GM23338 (cell line): Measurements from ENCODE around the gene SHCBP1L. TPM values are rescaled to one million over a fixed set of nuclear protein-coding genes. Genes with fewer than 3 reads are reported as not detected.

Experiments used
- ATAC-seq: fragments of 200-7000 bp; cut with Tn5 transposase; 3 replicates; pipeline ENCODE4 v1.9.1; 2020
- DNase-seq: peaks from one replicate; pipeline ENCODE4 v3.0.0-alpha.2; 2015; ENCODE audit warnings: low spot score
- H2AFZ ChIP-seq: fragments of 200-600 bp; sonication (generic); 2 replicates; pipeline ENCODE4 v1.8.0; 2016; ENCODE audit warnings: antibody characterized with exemption, mild to moderate bottlenecking, moderate library complexity
- H3F3A ChIP-seq: fragments of 200-600 bp; sonication (generic); replicated peaks from 2 replicates; pipeline ENCODE4 v1.8.0; 2017; ENCODE audit warnings: antibody characterized with exemption, mixed run types, low read depth
- H3K27ac ChIP-seq: fragments of 200-600 bp; sonication (generic); 2 replicates; pipeline ENCODE4 v1.6.1; 2016; ENCODE audit warnings: low read depth
- H3K27me3 ChIP-seq: fragments of 200-600 bp; sonication (generic); 2 replicates; pipeline ENCODE4 v1.8.0; 2016; ENCODE audit warnings: mild to moderate bottlenecking, mixed run types, moderate library complexity; ENCODE audit not compliant: insufficient read depth
- H3K36me3 ChIP-seq: fragments of 200-600 bp; sonication (generic); 2 replicates; pipeline ENCODE4 v1.8.0; 2016; ENCODE audit warnings: mild to moderate bottlenecking; ENCODE audit not compliant: insufficient read depth
- H3K4me1 ChIP-seq: fragments of 200-600 bp; sonication (generic); 2 replicates; pipeline ENCODE4 v1.8.0; 2016; ENCODE audit warnings: mild to moderate bottlenecking, moderate library complexity; ENCODE audit not compliant: insufficient read depth
- H3K4me2 ChIP-seq: fragments of 200-600 bp; sonication (generic); 2 replicates; pipeline ENCODE4 v1.7.1; 2017; ENCODE audit warnings: mixed run types
- H3K4me3 ChIP-seq: fragments of 200-600 bp; sonication (generic); 2 replicates; pipeline ENCODE4 v1.6.1; 2016; ENCODE audit warnings: mixed run types
- H3K79me2 ChIP-seq: fragments of 200-600 bp; sonication (generic); replicated peaks from 2 replicates; pipeline ENCODE4 v1.8.0; 2017; ENCODE audit warnings: mild to moderate bottlenecking; ENCODE audit not compliant: insufficient read depth
- H3K9me2 ChIP-seq: fragments of 200-600 bp; sonication (generic); 2 replicates; pipeline ENCODE4 v1.8.0; 2017; ENCODE audit not compliant: insufficient read depth
- H4K20me1 ChIP-seq: fragments of 200-600 bp; sonication (generic); replicated peaks from 2 replicates; pipeline ENCODE4 v1.8.0; 2017; ENCODE audit warnings: mild to moderate bottlenecking; ENCODE audit not compliant: insufficient read depth
- H3K27ac Mint-ChIP-seq: 2 replicates; pipeline ENCODE4 v1.8.0; 2020; ENCODE audit warnings: inconsistent platforms, mild to moderate bottlenecking, moderate library complexity, mixed read lengths
- H3K27me3 Mint-ChIP-seq: 3 replicates; pipeline ENCODE4 v1.8.0; 2022; ENCODE audit warnings: low read depth, mild to moderate bottlenecking, moderate library complexity, mixed read lengths, inconsistent platforms; ENCODE audit not compliant: insufficient read depth, poor library complexity
- H3K36me3 Mint-ChIP-seq: 3 replicates; pipeline ENCODE4 v1.8.0; 2021; ENCODE audit warnings: low read depth, mild to moderate bottlenecking, inconsistent platforms, moderate library complexity, mixed read lengths
- H3K4me1 Mint-ChIP-seq: 3 replicates; pipeline ENCODE4 v1.8.0; 2020; ENCODE audit warnings: mild to moderate bottlenecking, inconsistent platforms, mixed read lengths
- H3K4me3 Mint-ChIP-seq: 3 replicates; pipeline ENCODE4 v1.8.0; 2021; ENCODE audit warnings: moderate library complexity, mild to moderate bottlenecking, inconsistent platforms, mixed read lengths
- H3K9me3 Mint-ChIP-seq: 3 replicates; pipeline ENCODE4 v1.8.0; 2020; ENCODE audit warnings: moderate library complexity, mild to moderate bottlenecking, inconsistent platforms, mixed read lengths
- CREB1 ChIP-seq: fragments of 250-450 bp; sonication (Bioruptor Pico); IDR thresholded peaks from 2 replicates; pipeline ENCODE4 v1.5.0; 2020; ENCODE audit warnings: low read depth, mild to moderate bottlenecking, moderate library complexity
- ETS1 ChIP-seq: IDR thresholded peaks from 2 replicates; pipeline ENCODE4 v1.6.1; 2016; ENCODE audit warnings: antibody characterized with exemption
- EZH2 ChIP-seq: fragments of 200-600 bp; sonication (generic); IDR thresholded peaks from one replicate; pipeline ENCODE4 v1.8.0; 2017; ENCODE audit warnings: antibody characterized with exemption, mild to moderate bottlenecking, low read depth; ENCODE audit not compliant: unreplicated experiment
- EZH2phosphoT487 ChIP-seq: fragments of 200-600 bp; sonication (generic); IDR thresholded peaks from one replicate; pipeline ENCODE4 v1.8.1; 2018; ENCODE audit warnings: antibody characterized with exemption; ENCODE audit not compliant: unreplicated experiment
- JUNB ChIP-seq: IDR thresholded peaks from one replicate; pipeline ENCODE4 v1.6.1; 2016; ENCODE audit warnings: antibody characterized with exemption; ENCODE audit not compliant: unreplicated experiment
- NANOG ChIP-seq: IDR thresholded peaks from 2 replicates; pipeline ENCODE4 v1.6.1; 2016; ENCODE audit warnings: antibody characterized with exemption, borderline replicate concordance
- POLR2AphosphoS5 ChIP-seq: IDR thresholded peaks from 2 replicates; pipeline ENCODE4 v1.6.1; 2016; ENCODE audit warnings: antibody characterized with exemption, low read depth
- STAT1 ChIP-seq: IDR thresholded peaks from one replicate; pipeline ENCODE4 v1.6.1; 2016; ENCODE audit warnings: antibody characterized with exemption; ENCODE audit not compliant: unreplicated experiment
- ZNF114 ChIP-seq: fragments of 250-450 bp; sonication (Bioruptor Pico); IDR thresholded peaks from 2 replicates; pipeline ENCODE4 v1.5.0; 2020; ENCODE audit warnings: mild to moderate bottlenecking, moderate library complexity
- ZNF331 ChIP-seq: fragments of 250-450 bp; sonication (Bioruptor Pico); IDR thresholded peaks from 2 replicates; pipeline ENCODE4 v1.5.0; 2020; ENCODE audit warnings: low read depth, mild to moderate bottlenecking, moderate library complexity
- ZNF462 ChIP-seq: fragments of 250-450 bp; sonication (Bioruptor Pico); IDR thresholded peaks from 2 replicates; pipeline ENCODE4 v1.5.0; 2020; ENCODE audit warnings: mild to moderate bottlenecking, moderate library complexity
- polyA plus RNA-seq: library from polyadenylated mRNA; unstranded; fragments of >200 nt; fragmentation: Nextera tagmentation; extraction: Ambion mirVana; gene quantifications from 2 replicates; pipeline ENCODE4 v1.2.1, GENCODE V29; 2016
- total RNA-seq: library from RNA; depleted of rRNA; stranded (reverse); fragments of >200 nt; shearing (Covaris generic); gene quantifications from 2 replicates; pipeline ENCODE4 v1.2.3, GENCODE V29; 2014
- TF ChIP-seq, protein P1 (sequence below), 2 experiments: fragments of 200-600 bp in 1 of 2; sonication (generic) in 1 of 2; conservative IDR thresholded peaks; 2 replicates each; pipeline versions ENCODE4 v1.5.1 to v1.6.1; 2016 to 2017; ENCODE audit warnings: antibody characterized with exemption in 2 of 2, low read depth in 2 of 2, mild to moderate bottlenecking in 2 of 2, moderate library complexity in 1 of 2
- TF ChIP-seq, protein P2 (sequence below): IDR thresholded peaks from one replicate; pipeline ENCODE4 v1.6.1; 2018; ENCODE audit warnings: antibody characterized with exemption; ENCODE audit not compliant: unreplicated experiment

Gene SHCBP1L
- total and polyA plus RNA-seq, 2 experiments from 2014 or later = not detected

DNA sequence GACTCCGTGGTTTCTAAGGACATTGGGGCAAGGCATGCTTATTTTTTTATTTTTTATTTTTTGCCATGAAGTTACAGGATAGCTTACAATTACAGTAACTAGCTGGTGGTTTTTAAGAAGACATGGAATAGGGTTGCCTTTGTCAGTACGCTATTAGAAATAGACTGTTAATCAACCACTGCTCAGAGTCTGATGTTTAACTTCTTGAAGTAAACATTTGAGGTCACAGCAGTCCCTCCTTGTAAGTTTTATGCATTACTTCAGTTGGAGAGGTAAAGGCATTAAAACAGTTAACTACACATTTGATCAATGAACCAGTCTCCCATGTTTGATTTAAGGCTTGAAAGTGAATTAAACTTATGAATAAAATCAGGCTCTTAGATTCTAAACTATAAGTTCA is 19.3 kb upstream of the SHCBP1L start:
- no peak overlapping the region for H3K4me3 ChIP-seq
- no peak overlapping the region for H3K4me2 ChIP-seq
- H3K27me3 ChIP-seq = no peaks in the 10 kb centered on the region
- H3K27me3 Mint-ChIP-seq = peaks cover 2% of the 10 kb centered on the region
- H3K79me2 ChIP-seq = no peaks in the 10 kb centered on the region
- H3K4me1 ChIP-seq = no peaks in the 10 kb centered on the region
- H3K27ac ChIP-seq = no peak overlapping the region
- H3K9me3 Mint-ChIP-seq = no peaks in the 10 kb centered on the region
- ATAC-seq = no peak
- H3K36me3 Mint-ChIP-seq = no peaks in the 10 kb centered on the region
- H2AFZ ChIP-seq = no peak overlapping the region
- no peaks in the 10 kb centered on the region for H3F3A ChIP-seq
- H3K36me3 ChIP-seq = no peaks in the 10 kb centered on the region
- no peak overlapping the region for H3K4me3 Mint-ChIP-seq
- no peak for DNase-seq
- TF ChIP-seq EZH2 = no peak
- no peak for TF ChIP-seq POLR2AphosphoS5
- TF ChIP-seq ZNF462 (CRISPR knock-in tag) = no peak
- no peak for TF ChIP-seq STAT1
- TF ChIP-seq, protein P1, sequence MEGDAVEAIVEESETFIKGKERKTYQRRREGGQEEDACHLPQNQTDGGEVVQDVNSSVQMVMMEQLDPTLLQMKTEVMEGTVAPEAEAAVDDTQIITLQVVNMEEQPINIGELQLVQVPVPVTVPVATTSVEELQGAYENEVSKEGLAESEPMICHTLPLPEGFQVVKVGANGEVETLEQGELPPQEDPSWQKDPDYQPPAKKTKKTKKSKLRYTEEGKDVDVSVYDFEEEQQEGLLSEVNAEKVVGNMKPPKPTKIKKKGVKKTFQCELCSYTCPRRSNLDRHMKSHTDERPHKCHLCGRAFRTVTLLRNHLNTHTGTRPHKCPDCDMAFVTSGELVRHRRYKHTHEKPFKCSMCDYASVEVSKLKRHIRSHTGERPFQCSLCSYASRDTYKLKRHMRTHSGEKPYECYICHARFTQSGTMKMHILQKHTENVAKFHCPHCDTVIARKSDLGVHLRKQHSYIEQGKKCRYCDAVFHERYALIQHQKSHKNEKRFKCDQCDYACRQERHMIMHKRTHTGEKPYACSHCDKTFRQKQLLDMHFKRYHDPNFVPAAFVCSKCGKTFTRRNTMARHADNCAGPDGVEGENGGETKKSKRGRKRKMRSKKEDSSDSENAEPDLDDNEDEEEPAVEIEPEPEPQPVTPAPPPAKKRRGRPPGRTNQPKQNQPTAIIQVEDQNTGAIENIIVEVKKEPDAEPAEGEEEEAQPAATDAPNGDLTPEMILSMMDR (conservative IDR thresholded peaks at IDR 0.05; ENCODE audit: low read depth in 2 of 2) = no peak
- TF ChIP-seq, protein P2, sequence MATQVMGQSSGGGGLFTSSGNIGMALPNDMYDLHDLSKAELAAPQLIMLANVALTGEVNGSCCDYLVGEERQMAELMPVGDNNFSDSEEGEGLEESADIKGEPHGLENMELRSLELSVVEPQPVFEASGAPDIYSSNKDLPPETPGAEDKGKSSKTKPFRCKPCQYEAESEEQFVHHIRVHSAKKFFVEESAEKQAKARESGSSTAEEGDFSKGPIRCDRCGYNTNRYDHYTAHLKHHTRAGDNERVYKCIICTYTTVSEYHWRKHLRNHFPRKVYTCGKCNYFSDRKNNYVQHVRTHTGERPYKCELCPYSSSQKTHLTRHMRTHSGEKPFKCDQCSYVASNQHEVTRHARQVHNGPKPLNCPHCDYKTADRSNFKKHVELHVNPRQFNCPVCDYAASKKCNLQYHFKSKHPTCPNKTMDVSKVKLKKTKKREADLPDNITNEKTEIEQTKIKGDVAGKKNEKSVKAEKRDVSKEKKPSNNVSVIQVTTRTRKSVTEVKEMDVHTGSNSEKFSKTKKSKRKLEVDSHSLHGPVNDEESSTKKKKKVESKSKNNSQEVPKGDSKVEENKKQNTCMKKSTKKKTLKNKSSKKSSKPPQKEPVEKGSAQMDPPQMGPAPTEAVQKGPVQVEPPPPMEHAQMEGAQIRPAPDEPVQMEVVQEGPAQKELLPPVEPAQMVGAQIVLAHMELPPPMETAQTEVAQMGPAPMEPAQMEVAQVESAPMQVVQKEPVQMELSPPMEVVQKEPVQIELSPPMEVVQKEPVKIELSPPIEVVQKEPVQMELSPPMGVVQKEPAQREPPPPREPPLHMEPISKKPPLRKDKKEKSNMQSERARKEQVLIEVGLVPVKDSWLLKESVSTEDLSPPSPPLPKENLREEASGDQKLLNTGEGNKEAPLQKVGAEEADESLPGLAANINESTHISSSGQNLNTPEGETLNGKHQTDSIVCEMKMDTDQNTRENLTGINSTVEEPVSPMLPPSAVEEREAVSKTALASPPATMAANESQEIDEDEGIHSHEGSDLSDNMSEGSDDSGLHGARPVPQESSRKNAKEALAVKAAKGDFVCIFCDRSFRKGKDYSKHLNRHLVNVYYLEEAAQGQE = no peak
- no peak for TF ChIP-seq ETS1
- TF ChIP-seq NANOG = no peak
- TF ChIP-seq ZNF331 (CRISPR knock-in tag) = no peak
- no peak for TF ChIP-seq JUNB
- TF ChIP-seq CREB1 (CRISPR knock-in tag) = no peak
- no peak for TF ChIP-seq EZH2phosphoT487
- TF ChIP-seq ZNF114 = no peak
- no peak overlapping the region for H3K27ac Mint-ChIP-seq
- no peaks in the 10 kb centered on the region for H3K9me2 ChIP-seq
- H3K4me1 Mint-ChIP-seq = no peaks in the 10 kb centered on the region
- H4K20me1 ChIP-seq = no peaks in the 10 kb centered on the region
